ENCODE measurements around the gene HSD17B14.

The HSD17B14 gene

GRCh38 chr19:48826606-48827020 is 9.7 kb downstream of the HSD17B14 start:
- DNase-seq (ENCODE audit: low read depth), result no peak

GRCh38 chr19:48822514-48822913 is 13.8 kb downstream of the HSD17B14 start:
- DNase-seq (ENCODE audit: low read depth), result no peak

- no peak for DNase-seq (ENCODE audit: low read depth)
These were observed 14.7 kb downstream of the HSD17B14 start for GRCh38 chr19:48821633-48822032.

GRCh38 chr19:48819366-48819816 is 16.9 kb downstream of the HSD17B14 start:
- DNase-seq (ENCODE audit: low read depth), result no peak

- no peak for DNase-seq (ENCODE audit: low read depth)
These were observed 18.0 kb downstream of the HSD17B14 start for GRCh38 chr19:48818234-48818820.

- DNase-seq (ENCODE audit: low read depth), result no peak
These were observed 18.6 kb downstream of the HSD17B14 start for GRCh38 chr19:48817585-48818124.

GRCh38 chr19:48815870-48816501 is 20.3 kb downstream of the HSD17B14 start:
- no peak for DNase-seq (ENCODE audit: low read depth)

- DNase-seq (ENCODE audit: low read depth), result no peak
These were observed 21.4 kb downstream of the HSD17B14 start for GRCh38 chr19:48814895-48815294.

GRCh38 chr19:48813123-48813913 is 23.0 kb downstream of the HSD17B14 start:
- DNase-seq (ENCODE audit: low read depth), result no peak

- DNase-seq (ENCODE audit: low read depth), result no peak
These were observed 24.0 kb downstream of the HSD17B14 start for GRCh38 chr19:48812094-48812929.

- DNase-seq (ENCODE audit: low read depth), result no peak
These were observed 26.1 kb downstream of the HSD17B14 start for GRCh38 chr19:48810151-48810550.

GRCh38 chr19:48807590-48808308 is 28.5 kb downstream of the HSD17B14 start:
- no peak for DNase-seq (ENCODE audit: low read depth)

- no peak for DNase-seq (ENCODE audit: low read depth)
These were observed 29.3 kb downstream of the HSD17B14 start for GRCh38 chr19:48806818-48807589.

- no peak for DNase-seq (ENCODE audit: low read depth)
These were observed 29.8 kb downstream of the HSD17B14 start for GRCh38 chr19:48806518-48806817.

GRCh38 chr19:48805452-48805851 is 30.8 kb downstream of the HSD17B14 start:
- DNase-seq (ENCODE audit: low read depth), result no peak

GRCh38 chr19:48804496-48804895 is 31.8 kb downstream of the HSD17B14 start:
- DNase-seq (ENCODE audit: low read depth), result no peak

- DNase-seq (ENCODE audit: low read depth), result no peak
These were observed 33.7 kb downstream of the HSD17B14 start for GRCh38 chr19:48802623-48803022.

GRCh38 chr19:48799358-48800300 is 36.7 kb downstream of the HSD17B14 start:
- DNase-seq (ENCODE audit: low read depth), result no peak

- no peak for DNase-seq (ENCODE audit: low read depth)
These were observed 37.4 kb downstream of the HSD17B14 start for GRCh38 chr19:48798937-48799336.

GRCh38 chr19:48797103-48797502 is 39.2 kb downstream of the HSD17B14 start:
- DNase-seq (ENCODE audit: low read depth), result no peak

All from HS-5 (cell line).